Measurements from ENCODE around the gene EFEMP2. TPM values are rescaled to one million over a fixed set of nuclear protein-coding genes. Genes with fewer than 3 reads are reported as not detected.
"Not testable (repeated sequence)": the region's sequence is repeated elsewhere in the genome, so short reads cannot be mapped to it uniquely, and the experiment has no call there.

Gene EFEMP2
- polyA plus RNA-seq, 1 experiment, result 497 TPM

DNA sequence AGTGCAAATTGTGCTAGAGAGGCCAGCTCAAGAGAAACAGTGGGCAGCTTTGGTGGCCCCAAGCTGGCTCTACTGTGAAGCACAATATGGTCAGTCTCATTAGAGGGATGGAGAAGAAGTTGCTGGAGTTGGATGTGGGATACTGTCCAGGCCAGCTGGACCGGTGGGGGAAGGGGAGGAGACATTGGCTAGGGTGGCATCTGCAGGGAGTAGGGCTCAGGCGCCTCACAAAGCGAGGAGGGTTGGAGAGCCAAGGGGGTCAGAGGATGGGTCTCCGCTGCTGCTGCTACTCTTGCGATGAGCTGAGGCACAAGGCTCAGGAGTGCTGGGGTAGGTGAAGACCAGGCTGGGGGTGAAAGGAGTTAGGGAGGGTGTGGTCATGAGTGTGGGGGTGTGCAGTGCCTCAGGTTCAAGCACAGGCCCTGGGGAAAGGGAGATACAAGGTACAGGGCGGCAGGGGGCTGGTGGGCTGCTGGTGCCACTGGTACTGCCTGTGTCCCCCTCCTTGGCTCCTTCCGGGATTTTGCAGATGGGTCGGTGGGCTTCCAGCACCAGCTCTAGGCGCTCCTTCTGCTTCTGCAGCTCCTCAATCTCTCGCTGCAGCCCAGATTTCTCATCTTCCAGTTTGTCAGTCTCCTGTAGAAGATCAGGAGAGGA, 20.2 kb upstream of the EFEMP2 start:
- ChIA-PET CTCF (interaction anchor here (1.0 to 11.7 kb wide), 6 partner anchors 6 to 98 kb away, joined by 3 to 130 read pairs (median 58); partner anchors contain the start of genes C11orf68, CCDC85B and FIBP), POLR2A (interaction anchor here (0.6 kb wide), 1 partner anchor 113 kb away, joined by 10 read pairs; no protein-coding TSS in a partner anchor)
- DNase-seq (ENCODE audit: low read depth), result no peak
- TF ChIP-seq, protein P1, sequence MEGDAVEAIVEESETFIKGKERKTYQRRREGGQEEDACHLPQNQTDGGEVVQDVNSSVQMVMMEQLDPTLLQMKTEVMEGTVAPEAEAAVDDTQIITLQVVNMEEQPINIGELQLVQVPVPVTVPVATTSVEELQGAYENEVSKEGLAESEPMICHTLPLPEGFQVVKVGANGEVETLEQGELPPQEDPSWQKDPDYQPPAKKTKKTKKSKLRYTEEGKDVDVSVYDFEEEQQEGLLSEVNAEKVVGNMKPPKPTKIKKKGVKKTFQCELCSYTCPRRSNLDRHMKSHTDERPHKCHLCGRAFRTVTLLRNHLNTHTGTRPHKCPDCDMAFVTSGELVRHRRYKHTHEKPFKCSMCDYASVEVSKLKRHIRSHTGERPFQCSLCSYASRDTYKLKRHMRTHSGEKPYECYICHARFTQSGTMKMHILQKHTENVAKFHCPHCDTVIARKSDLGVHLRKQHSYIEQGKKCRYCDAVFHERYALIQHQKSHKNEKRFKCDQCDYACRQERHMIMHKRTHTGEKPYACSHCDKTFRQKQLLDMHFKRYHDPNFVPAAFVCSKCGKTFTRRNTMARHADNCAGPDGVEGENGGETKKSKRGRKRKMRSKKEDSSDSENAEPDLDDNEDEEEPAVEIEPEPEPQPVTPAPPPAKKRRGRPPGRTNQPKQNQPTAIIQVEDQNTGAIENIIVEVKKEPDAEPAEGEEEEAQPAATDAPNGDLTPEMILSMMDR (IDR thresholded peaks at IDR 0.05; ENCODE audit: insufficient read depth, low read depth, low read length), result no peak
- H3K36me3 ChIP-seq (ENCODE audit: control insufficient read depth, insufficient read depth, low read length), result peaks cover 7% of the 10 kb centered on the region
- peak overlapping the region; percentile 75; the same call in 1 of the 2 replicates for H3K4me3 ChIP-seq (ENCODE audit: low read depth, low read length)
- no peaks in the 10 kb centered on the region for H3K27me3 ChIP-seq (ENCODE audit: control insufficient read depth, insufficient read depth, low read length)

DNA sequence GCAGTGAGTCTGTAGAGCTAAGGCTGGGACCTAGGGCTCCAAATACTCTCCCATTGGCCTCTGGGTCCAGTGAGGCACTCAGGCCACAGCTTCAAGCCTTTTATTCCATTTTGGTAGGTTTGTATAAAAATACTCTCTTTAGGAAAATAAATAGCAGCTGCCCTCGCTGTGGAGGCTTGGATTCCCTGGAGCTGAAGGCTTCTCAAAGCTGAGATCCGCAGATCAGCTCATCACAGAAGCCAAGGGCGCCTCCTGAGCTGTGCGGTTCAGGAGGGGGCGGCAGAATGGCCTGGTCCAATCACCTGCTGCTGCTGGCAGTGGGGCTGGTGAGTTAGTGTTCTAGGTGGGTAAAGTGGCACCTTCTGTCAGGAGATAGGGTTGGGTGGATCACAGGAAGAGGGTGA, 19.5 kb upstream of the EFEMP2 start:
- DNase-seq (ENCODE audit: low read depth), result not testable (repeated sequence)

DNA sequence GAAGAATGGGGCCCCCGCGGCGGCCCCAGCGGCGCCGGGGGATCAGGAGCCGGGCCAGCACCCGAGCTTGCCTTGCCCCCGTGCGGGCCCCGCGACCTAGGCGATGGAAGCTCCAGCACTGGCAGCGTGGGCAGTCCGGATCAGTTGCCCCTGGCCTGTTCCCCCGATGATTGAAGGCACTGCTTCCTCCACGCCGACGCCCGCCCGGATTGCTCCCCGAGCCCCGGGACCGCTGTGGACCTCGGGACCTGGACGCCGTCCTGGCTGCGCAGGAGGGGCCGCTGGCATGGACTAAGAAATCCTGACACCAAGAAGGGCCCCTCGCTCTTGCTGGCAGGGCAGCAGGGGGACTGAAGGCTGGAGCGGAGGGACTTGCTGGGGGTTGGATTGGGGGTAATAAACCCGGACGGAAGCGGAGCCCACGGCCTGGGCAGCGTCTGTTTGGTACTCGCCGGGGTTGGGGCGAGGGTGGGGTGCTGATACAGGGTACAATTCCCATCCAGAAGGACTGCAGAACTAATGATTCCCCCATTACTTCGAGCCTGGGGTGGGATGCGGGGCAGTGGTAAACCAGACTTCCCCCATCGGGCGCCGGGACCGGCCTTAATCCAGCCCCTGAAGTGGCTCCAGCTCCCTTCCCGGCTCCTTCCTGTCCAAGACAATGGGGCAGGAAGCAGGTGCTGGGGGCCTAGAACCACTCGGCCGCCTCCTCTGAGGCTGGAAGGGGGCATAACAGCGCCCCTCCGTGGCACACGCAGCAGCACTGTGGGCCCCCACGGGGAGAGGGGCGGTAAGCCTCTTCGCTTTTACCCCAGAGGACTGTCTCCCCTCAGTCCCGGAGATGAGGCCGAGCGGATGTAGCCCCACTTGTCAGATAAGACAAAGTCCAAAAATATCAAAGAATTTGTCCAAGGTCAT, 18.9 kb upstream of the EFEMP2 start:
- DNase-seq (ENCODE audit: low read depth), result no peak
- H3K27me3 ChIP-seq (ENCODE audit: control insufficient read depth, insufficient read depth, low read length), result no peaks in the 10 kb centered on the region
- H3K4me3 ChIP-seq (ENCODE audit: low read depth, low read length), result peak overlapping the region; percentile 75
- peaks cover 9% of the 10 kb centered on the region for H3K36me3 ChIP-seq (ENCODE audit: control insufficient read depth, insufficient read depth, low read length)
- ChIA-PET CTCF (interaction anchor here (0.7 to 11.7 kb wide), 11 partner anchors 7 to 179 kb away, joined by 4 to 130 read pairs (median 44); partner anchors contain the start of genes C11orf68, CFL1, FOSL1 and KAT5), POLR2A (interaction anchor here (0.6 to 2.5 kb wide), 4 partner anchors 7 to 32 kb away, joined by 3 to 19 read pairs (median 3); partner anchors contain the start of gene FOSL1)
- TF ChIP-seq, protein P1 (IDR thresholded peaks at IDR 0.05; ENCODE audit: insufficient read depth, low read depth, low read length), result peak; percentile 38

More for the DNA sequence above, 19.5 kb upstream of the EFEMP2 start:
- H3K27me3 ChIP-seq (ENCODE audit: control insufficient read depth, insufficient read depth, low read length); POLR2A ChIA-PET; H3K36me3 ChIP-seq (ENCODE audit: control insufficient read depth, insufficient read depth, low read length): not testable (repeated sequence)
- CTCF ChIA-PET, result interaction anchor here (1.3 to 11.7 kb wide), 5 partner anchors 13 to 98 kb away, joined by 4 to 130 read pairs (median 57); partner anchors contain the start of genes C11orf68, CFL1 and MUS81
- H3K4me3 ChIP-seq (ENCODE audit: low read depth, low read length), result peak overlapping the region; percentile 75

DNA sequence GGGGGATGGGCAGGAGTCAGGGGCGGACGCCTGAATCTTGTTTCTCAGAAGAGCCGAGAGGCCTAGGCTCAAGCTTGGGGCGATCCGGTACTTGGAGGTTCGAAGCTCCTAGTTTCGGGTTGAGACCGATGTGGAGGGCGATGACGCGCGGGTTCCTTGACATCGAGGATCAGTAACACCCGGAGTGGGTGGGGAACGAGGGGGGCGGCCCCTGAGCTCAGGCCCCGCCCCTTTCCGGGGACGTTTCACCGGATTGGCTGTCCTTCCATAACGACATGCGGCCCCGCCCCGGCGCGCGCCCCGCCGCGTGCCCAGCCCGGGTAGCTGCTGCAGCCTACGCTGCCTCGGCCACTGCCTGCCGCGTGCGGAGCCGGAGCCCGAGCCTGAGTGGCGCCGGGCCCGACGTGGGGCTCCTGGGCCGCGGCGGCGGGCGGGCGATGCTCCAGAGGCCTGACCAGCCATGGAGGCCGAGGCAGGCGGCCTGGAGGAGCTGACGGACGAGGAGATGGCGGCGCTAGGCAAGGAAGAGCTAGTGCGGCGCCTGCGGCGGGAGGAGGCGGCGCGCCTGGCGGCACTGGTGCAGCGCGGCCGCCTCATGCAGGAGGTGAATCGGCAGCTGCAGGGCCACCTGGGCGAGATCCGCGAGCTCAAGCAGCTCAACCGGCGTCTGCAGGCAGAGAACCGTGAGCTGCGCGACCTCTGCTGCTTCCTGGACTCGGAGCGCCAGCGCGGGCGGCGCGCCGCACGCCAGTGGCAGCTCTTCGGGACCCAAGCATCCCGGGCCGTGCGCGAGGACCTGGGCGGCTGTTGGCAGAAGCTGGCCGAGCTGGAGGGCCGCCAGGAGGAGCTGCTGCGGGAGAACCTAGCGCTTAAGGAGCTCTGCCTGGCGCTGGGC, 18.0 kb upstream of the EFEMP2 start, which contains the start of gene CCDC85B:
CCDC85B (plus strand) TSS at position 350 of the 895 bp plus-strand sequence; CDS start at position 461, 111 bp downstream.
- ChIA-PET CTCF (interaction anchor here (0.6 to 11.7 kb wide), 15 partner anchors 8 to 179 kb away, joined by 3 to 130 read pairs (median 17); partner anchors contain the start of genes AP5B1, C11orf68, CFL1 and FOSL1), POLR2A (interaction anchor here (0.5 to 2.5 kb wide), 15 partner anchors 8 to 238 kb away, joined by 3 to 19 read pairs (median 5); partner anchors contain the start of genes CFL1, FOSL1 and RELA)
- peaks cover 10% of the 10 kb centered on the region for H3K36me3 ChIP-seq (ENCODE audit: control insufficient read depth, insufficient read depth, low read length)
- no peaks in the 10 kb centered on the region for H3K27me3 ChIP-seq (ENCODE audit: control insufficient read depth, insufficient read depth, low read length)
- DNase-seq (ENCODE audit: low read depth), result peak; percentile 84
- TF ChIP-seq, protein P1 (IDR thresholded peaks at IDR 0.05; ENCODE audit: insufficient read depth, low read depth, low read length), result no peak
- H3K4me3 ChIP-seq (ENCODE audit: low read depth, low read length), result peak within 1 kb of the TSS; percentile 75

Data from BJ (cell line).